GM21528 (cell line): ENCODE data around the gene NELL2.
"Not testable (repeated sequence)": the region's sequence is repeated elsewhere in the genome, so short reads cannot be mapped to it uniquely, and the experiment has no call there.

Experiments
- ATAC-seq: cut with Tn5 transposase; IDR thresholded peaks from one replicate; pipeline ENCODE4 v1.9.1; 2021; ENCODE audit warnings: mild to moderate bottlenecking, moderate library complexity; ENCODE audit not compliant: unreplicated experiment, low FRiP score

NELL2 gene

GRCh38 chr12:44875954-44876543 lies at the start of gene NELL2:
TSS of gene NELL2 (minus strand) at chr12:44876315. CDS start at chr12:44875869, 446 bp downstream.
- no peak for ATAC-seq

GRCh38 chr12:44921736-44922135 lies 45.6 kb upstream of the NELL2 start:
- ATAC-seq = no peak

- ATAC-seq = no peak
Measured at GRCh38 chr12:44917141-44917540, 41.0 kb upstream of the NELL2 start.

- ATAC-seq = no peak
Measured at GRCh38 chr12:44915958-44916357, 39.8 kb upstream of the NELL2 start.

- ATAC-seq = no peak
Measured at GRCh38 chr12:44904321-44904720, 28.2 kb upstream of the NELL2 start.

GRCh38 chr12:44898108-44898507 lies 22.0 kb upstream of the NELL2 start:
- ATAC-seq = not testable (repeated sequence)

- no peak for ATAC-seq
Measured at GRCh38 chr12:44889926-44890325, 13.8 kb upstream of the NELL2 start.

GRCh38 chr12:44889162-44889561 lies 13.0 kb upstream of the NELL2 start:
- no peak for ATAC-seq

- no peak for ATAC-seq
Measured at GRCh38 chr12:44885902-44886301, 9.8 kb upstream of the NELL2 start.

- ATAC-seq = no peak
Measured at GRCh38 chr12:44881197-44881596, 5.1 kb upstream of the NELL2 start.

GRCh38 chr12:44876544-44877410 lies 662 bp upstream of the NELL2 start:
- ATAC-seq = no peak

GRCh38 chr12:44875417-44875953 lies 630 bp downstream of the NELL2 start:
- no peak for ATAC-seq

GRCh38 chr12:44874981-44875416 lies 1.1 kb downstream of the NELL2 start:
- no peak for ATAC-seq

- no peak for ATAC-seq
Measured at GRCh38 chr12:44873898-44874297, 2.2 kb downstream of the NELL2 start.

- ATAC-seq = no peak
Measured at GRCh38 chr12:44869503-44869902, 6.6 kb downstream of the NELL2 start.

- no peak for ATAC-seq
Measured at GRCh38 chr12:44863867-44864266, 12.2 kb downstream of the NELL2 start.

- no peak for ATAC-seq
Measured at GRCh38 chr12:44859998-44860689, 16.0 kb downstream of the NELL2 start.

- ATAC-seq = no peak
Measured at GRCh38 chr12:44858226-44858855, 17.8 kb downstream of the NELL2 start.

GRCh38 chr12:44852483-44852882 lies 23.6 kb downstream of the NELL2 start:
- no peak for ATAC-seq

- ATAC-seq = no peak
Measured at GRCh38 chr12:44851586-44851985, 24.5 kb downstream of the NELL2 start.

- peak; percentile 45 for ATAC-seq
Measured at GRCh38 chr12:44848703-44849085, 27.4 kb downstream of the NELL2 start.
